Panc1 (cell line): ENCODE measurements around the gene HK2. TPM values are rescaled to one million over a fixed set of nuclear protein-coding genes. Genes with fewer than 3 reads are reported as not detected.

Experiments
- ATAC-seq: fragments of 200-7000 bp; cut with Tn5 transposase; 2 replicates; pipeline ENCODE4 v1.9.1; 2020; ENCODE audit warnings: mild to moderate bottlenecking, moderate library complexity
- BruUV-seq: library from RNA; stranded (reverse); fragments of 400-500 nt; replicated peaks from 2 replicates; lab custom pipeline; 2021; lab: Mats Ljungman, UMichigan
- CTCF ChIA-PET: fragments of 300-600 bp; sonication (Branson Sonifier 250); formaldehyde crosslinking; loops from one replicate; lab custom pipeline; 2022; ENCODE audit warnings: antibody characterized with exemption; lab: Charles Lee
- POLR2A ChIA-PET: fragments of 300-600 bp; sonication (Branson Sonifier 250); formaldehyde crosslinking; loops from one replicate; lab custom pipeline; 2022; ENCODE audit warnings: antibody characterized with exemption; lab: Charles Lee
- DNase-seq: peaks from one replicate; pipeline ENCODE4 v3.0.0-alpha.2; 2010; ENCODE audit warnings: low read depth, low spot score
- H3K27ac ChIP-seq: 2 replicates; pipeline ENCODE4 v1.5.1; 2011; ENCODE audit warnings: mild to moderate bottlenecking, low read length, inconsistent platforms
- H3K27me3 ChIP-seq: fragments of 200-500 bp; sonication (Bioruptor generic); 2 replicates; pipeline ENCODE4 v1.6.0; 2014; ENCODE audit warnings: low read length, inconsistent platforms; ENCODE audit not compliant: control insufficient read depth, insufficient read depth
- H3K36me3 ChIP-seq: fragments of 200-500 bp; sonication (Bioruptor generic); 2 replicates; pipeline ENCODE4 v1.5.1; 2014; ENCODE audit warnings: inconsistent platforms, mild to moderate bottlenecking, low read length, moderate library complexity; ENCODE audit not compliant: control insufficient read depth, insufficient read depth
- H3K4me1 ChIP-seq: 2 replicates; pipeline ENCODE4 v1.5.1; 2011; ENCODE audit warnings: inconsistent platforms, mild to moderate bottlenecking, low read length, moderate library complexity; ENCODE audit not compliant: control insufficient read depth, insufficient read depth
- H3K4me3 ChIP-seq, 2 experiments: 2 replicates each; pipeline ENCODE4 v1.5.1; 2011 to 2012; ENCODE audit warnings: low read depth in 2 of 2, low read length in 2 of 2, mild to moderate bottlenecking in 2 of 2, inconsistent platforms in 1 of 2, moderate library complexity in 1 of 2
- H3K9me3 ChIP-seq: fragments of 200-500 bp; sonication (Bioruptor generic); 2 replicates; pipeline ENCODE4 v1.5.1; 2014; ENCODE audit warnings: low read depth, mild to moderate bottlenecking, inconsistent platforms, low read length, moderate library complexity; ENCODE audit not compliant: control insufficient read depth, insufficient read depth
- CTCF ChIP-seq: fragments of 450-650 bp; IDR thresholded peaks from 2 replicates; pipeline ENCODE4 v1.5.1; 2017; ENCODE audit warnings: mild to moderate bottlenecking
- POLR2AphosphoS5 ChIP-seq: IDR thresholded peaks from 2 replicates; pipeline ENCODE4 v1.6.1; 2012; ENCODE audit warnings: mild to moderate bottlenecking, low read depth, low read length, moderate library complexity
- REST ChIP-seq, 2 experiments: IDR thresholded peaks; 2 replicates each; pipeline ENCODE4 v1.6.1; 2011 to 2012; ENCODE audit warnings: low read depth in 2 of 2, control low read depth in 1 of 2, low read length in 1 of 2, mild to moderate bottlenecking in 1 of 2, moderate library complexity in 1 of 2; ENCODE audit not compliant: insufficient read depth in 1 of 2
- SIN3A ChIP-seq: IDR thresholded peaks from 2 replicates; pipeline ENCODE4 v1.6.1; 2012; ENCODE audit warnings: low read depth, mild to moderate bottlenecking, low read length, moderate library complexity, borderline replicate concordance; ENCODE audit not compliant: insufficient read depth
- TCF7L2 ChIP-seq: IDR thresholded peaks from 2 replicates; pipeline ENCODE4 v1.6.1; 2011; ENCODE audit warnings: mild to moderate bottlenecking, low read depth, low read length, inconsistent platforms
- in situ Hi-C: cut with HindIII; loops from 2 replicates; pipeline ENCODE4 v1.10.0; 2016; ENCODE audit warnings: low sequenced_read_pairs, low pct_unique_long_range_greater_than_20kb
- intact Hi-C: fragments of 100-400 bp; cut with micrococcal nuclease; formaldehyde crosslinking; loops from one replicate; pipeline ENCODE4 v1.10.0; 2022; ENCODE audit not compliant: unreplicated experiment
- total RNA-seq: library from RNA; stranded (reverse); gene quantifications from one replicate; pipeline ENCODE4 v1.2.1, GENCODE V29; 2021; ENCODE audit not compliant: unreplicated experiment

Gene HK2
- total RNA-seq, 1 experiment from 2014 or later: 1.7 TPM

GRCh38 chr2:74894272-74894981, 60.5 kb downstream of the HK2 start:
- ATAC-seq (no peak), DNase-seq (no peak)
- Histone ChIP-seq H3K27me3 (no peaks in the 10 kb centered on the region), H3K4me1 (no peaks in the 10 kb centered on the region), H3K27ac (no peak overlapping the region), H3K9me3 (no peaks in the 10 kb centered on the region), H3K4me3 (no peak overlapping the region), H3K36me3 (no peaks in the 10 kb centered on the region)
- POLR2A ChIA-PET: no interaction called here
- intact Hi-C loops: no loop called here
- no TSS peak for BruUV-seq
- CTCF ChIA-PET: no interaction called here
- in situ Hi-C loops: no loop called here
- TF ChIP-seq REST (IDR thresholded peaks at IDR 0.05; ENCODE audit: insufficient read depth in 1 of 2, low read depth in 2 of 2, low read length in 1 of 2) (no peak), CTCF (no peak), SIN3A (no peak), POLR2AphosphoS5 (no peak), TCF7L2 (no peak)

- POLR2A ChIA-PET: no interaction called here
- no peak for ATAC-seq
- Histone ChIP-seq H3K9me3 (no peaks in the 10 kb centered on the region), H3K27ac (no peak overlapping the region), H3K36me3 (no peaks in the 10 kb centered on the region), H3K4me1 (no peaks in the 10 kb centered on the region), H3K4me3 (no peak overlapping the region), H3K27me3 (no peaks in the 10 kb centered on the region)
- in situ Hi-C loops (no loop called here), intact Hi-C loops (no loop called here)
- DNase-seq: no peak
- no TSS peak for BruUV-seq
- TF ChIP-seq TCF7L2 (no peak), SIN3A (no peak), POLR2AphosphoS5 (no peak), REST (IDR thresholded peaks at IDR 0.05; ENCODE audit: insufficient read depth in 1 of 2, low read depth in 2 of 2, low read length in 1 of 2) (no peak), CTCF (no peak)
- CTCF ChIA-PET: no interaction called here
Measured at GRCh38 chr2:74895001-74895400, 61.1 kb downstream of the HK2 start.
